Measurements from ENCODE around the gene HOXA5.

HOXA5 gene

GRCh38 chr7:27119412-27119911 lies 24.0 kb downstream of the HOXA5 start:
- H3K4me1 ChIP-seq (ENCODE audit: insufficient read depth, poor library complexity, severe bottlenecking) = peaks cover 6% of the 10 kb centered on the region
- DNase-seq (ENCODE audit: low spot score) (no peak), ATAC-seq (ENCODE audit: low read depth) (no peak)
- no peak for TF ChIP-seq CTCF (IDR thresholded peaks at IDR 0.05; ENCODE audit: poor library complexity, severe bottlenecking)
- H3K27me3 ChIP-seq (ENCODE audit: insufficient read depth, poor library complexity, severe bottlenecking) = no peaks in the 10 kb centered on the region
- no peaks in the 10 kb centered on the region; the same call in 1 of the 2 replicates for H3K36me3 ChIP-seq (ENCODE audit: low read depth)
- H3K27ac ChIP-seq (ENCODE audit: poor library complexity, severe bottlenecking) = no peak overlapping the region
- H3K4me3 ChIP-seq (ENCODE audit: severe bottlenecking) = no peak overlapping the region
- H3K9me3 ChIP-seq (ENCODE audit: severe bottlenecking) = no peaks in the 10 kb centered on the region

- DNase-seq (ENCODE audit: low spot score) (no peak), ATAC-seq (ENCODE audit: low read depth) (no peak)
- no peak overlapping the region for H3K27ac ChIP-seq (ENCODE audit: poor library complexity, severe bottlenecking)
- peaks cover 9% of the 10 kb centered on the region for H3K4me1 ChIP-seq (ENCODE audit: insufficient read depth, poor library complexity, severe bottlenecking)
- no peaks in the 10 kb centered on the region for H3K9me3 ChIP-seq (ENCODE audit: severe bottlenecking)
- no peaks in the 10 kb centered on the region for H3K27me3 ChIP-seq (ENCODE audit: insufficient read depth, poor library complexity, severe bottlenecking)
- TF ChIP-seq CTCF (IDR thresholded peaks at IDR 0.05; ENCODE audit: poor library complexity, severe bottlenecking) = no peak
- H3K4me3 ChIP-seq (ENCODE audit: severe bottlenecking) = no peak overlapping the region
- no peaks in the 10 kb centered on the region; the same call in 1 of the 2 replicates for H3K36me3 ChIP-seq (ENCODE audit: low read depth)
These were observed 24.9 kb downstream of the HOXA5 start for GRCh38 chr7:27118580-27118979.

- Histone ChIP-seq H3K4me1 (ENCODE audit: insufficient read depth, poor library complexity, severe bottlenecking) (peaks cover 9% of the 10 kb centered on the region), H3K36me3 (ENCODE audit: low read depth) (no peaks in the 10 kb centered on the region; the same call in 1 of the 2 replicates), H3K9me3 (ENCODE audit: severe bottlenecking) (no peaks in the 10 kb centered on the region), H3K4me3 (ENCODE audit: severe bottlenecking) (no peak overlapping the region), H3K27me3 (ENCODE audit: insufficient read depth, poor library complexity, severe bottlenecking) (no peaks in the 10 kb centered on the region), H3K27ac (ENCODE audit: poor library complexity, severe bottlenecking) (no peak overlapping the region)
- no peak for ATAC-seq (ENCODE audit: low read depth)
- no peak for DNase-seq (ENCODE audit: low spot score)
- no peak for TF ChIP-seq CTCF (IDR thresholded peaks at IDR 0.05; ENCODE audit: poor library complexity, severe bottlenecking)
These were observed 25.5 kb downstream of the HOXA5 start for GRCh38 chr7:27117887-27118491.

- ATAC-seq (ENCODE audit: low read depth) = no peak
- TF ChIP-seq CTCF (IDR thresholded peaks at IDR 0.05; ENCODE audit: poor library complexity, severe bottlenecking) = no peak
- no peaks in the 10 kb centered on the region for H3K9me3 ChIP-seq (ENCODE audit: severe bottlenecking)
- H3K36me3 ChIP-seq (ENCODE audit: low read depth) = no peaks in the 10 kb centered on the region; the same call in 1 of the 2 replicates
- H3K4me3 ChIP-seq (ENCODE audit: severe bottlenecking) = no peak overlapping the region
- H3K4me1 ChIP-seq (ENCODE audit: insufficient read depth, poor library complexity, severe bottlenecking) = peaks cover 12% of the 10 kb centered on the region
- no peak for DNase-seq (ENCODE audit: low spot score)
- no peak overlapping the region for H3K27ac ChIP-seq (ENCODE audit: poor library complexity, severe bottlenecking)
- H3K27me3 ChIP-seq (ENCODE audit: insufficient read depth, poor library complexity, severe bottlenecking) = no peaks in the 10 kb centered on the region
These were observed 26.3 kb downstream of the HOXA5 start for GRCh38 chr7:27116962-27117886.
